Endothelial cell of umbilical vein (primary cell): ENCODE data around the gene ACIN1.

ENCODE experiments used
- CTCF ChIP-seq, 2 donors: IDR thresholded peaks; 1 replicate in 1 of 2; 2 replicates in 1 of 2; pipeline ENCODE4 v1.5.1; 2011; ENCODE audit warnings: low read length in 2 of 2, mild to moderate bottlenecking in 2 of 2, moderate library complexity in 2 of 2, control low read depth in 1 of 2, inconsistent platforms in 1 of 2, low read depth in 1 of 2; ENCODE audit not compliant: insufficient read depth in 1 of 2; ENCODE audit errors: extremely low read depth in 1 of 2
- JUN ChIP-seq: IDR thresholded peaks from 2 replicates; pipeline ENCODE4 v1.6.1; 2011; ENCODE audit warnings: borderline replicate concordance, low read depth; ENCODE audit not compliant: insufficient read length, insufficient read depth
- POLR2A ChIP-seq: IDR thresholded peaks from 2 replicates; pipeline ENCODE4 v1.6.1; 2012; ENCODE audit warnings: low read depth, mild to moderate bottlenecking, control low read depth, low read length
- POLR2AphosphoS5 ChIP-seq: IDR thresholded peaks from 2 replicates; pipeline ENCODE4 v1.6.1; 2012; ENCODE audit warnings: low read depth, mild to moderate bottlenecking, control low read depth, low read length, moderate library complexity; ENCODE audit not compliant: insufficient read depth
- TF ChIP-seq, protein P1 (sequence below): IDR thresholded peaks from 2 replicates; pipeline ENCODE4 v1.6.1; 2011; ENCODE audit not compliant: insufficient read depth, insufficient read length

DNA sequence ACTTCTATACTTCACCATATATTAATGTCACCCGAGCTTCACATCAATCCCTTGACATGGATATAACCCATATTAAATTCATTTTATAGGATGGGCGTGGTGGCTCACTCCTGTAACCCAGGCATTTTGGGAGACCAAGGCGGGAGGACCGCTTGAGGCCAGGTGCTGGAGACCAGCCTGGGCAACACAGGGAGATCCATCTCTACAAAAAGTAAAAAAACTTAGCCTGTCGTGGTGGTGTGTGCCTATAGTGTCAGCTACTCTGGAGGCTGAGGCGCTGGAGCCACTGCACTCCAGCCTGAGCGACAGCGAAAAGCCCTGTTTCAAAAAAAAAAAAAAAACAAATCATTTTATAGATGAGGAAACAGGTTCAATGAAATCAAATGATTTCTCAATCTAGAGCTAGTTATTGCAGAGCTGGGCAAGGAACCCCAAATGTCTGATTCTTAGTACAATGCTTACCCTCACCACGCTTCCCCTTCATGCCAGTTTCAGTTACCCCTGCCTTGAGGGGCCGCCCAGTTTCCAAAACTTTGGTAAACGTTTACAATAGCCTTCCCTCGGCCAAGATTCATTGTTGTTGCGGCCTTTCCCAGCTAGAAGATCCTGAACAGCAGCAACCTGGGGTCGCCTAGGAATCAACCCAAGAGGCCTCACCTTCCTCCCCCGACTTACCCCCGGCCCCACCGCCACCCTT is 61.0 kb downstream of the ACIN1 start:
- TF ChIP-seq, protein P1, sequence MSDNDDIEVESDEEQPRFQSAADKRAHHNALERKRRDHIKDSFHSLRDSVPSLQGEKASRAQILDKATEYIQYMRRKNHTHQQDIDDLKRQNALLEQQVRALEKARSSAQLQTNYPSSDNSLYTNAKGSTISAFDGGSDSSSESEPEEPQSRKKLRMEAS: no peak
- TF ChIP-seq POLR2A (no peak), CTCF (IDR thresholded peaks at IDR 0.05; ENCODE audit: extremely low read depth in 1 of 2, insufficient read depth in 1 of 2, low read depth in 1 of 2, low read length in 2 of 2) (no peak), POLR2AphosphoS5 (no peak), JUN (no peak)
